HEK293 (cell line): ENCODE measurements around the gene HYDIN.

Experiments used
- CTCF ChIP-seq: fragments of 450-650 bp; formaldehyde crosslinking; IDR thresholded peaks from 2 replicates; pipeline ENCODE4 v1.5.1; 2016; ENCODE audit warnings: missing biosample characterization, missing genetic modification characterization
- FEZF1 ChIP-seq: fragments of 450-650 bp; formaldehyde crosslinking; IDR thresholded peaks from 2 replicates; pipeline ENCODE4 v1.5.1; 2016; ENCODE audit warnings: missing biosample characterization, missing genetic modification characterization
- GLI2 ChIP-seq: fragments of 450-650 bp; formaldehyde crosslinking; IDR thresholded peaks from 2 replicates; pipeline ENCODE4; 2017; ENCODE audit warnings: missing biosample characterization, missing genetic modification characterization, low read depth, borderline replicate concordance
- GLIS1 ChIP-seq: fragments of 450-650 bp; formaldehyde crosslinking; IDR thresholded peaks from 2 replicates; pipeline ENCODE4 v1.5.1; 2016; ENCODE audit warnings: missing biosample characterization, missing genetic modification characterization
- HOXC10 ChIP-seq: sonication (generic); formaldehyde crosslinking; IDR thresholded peaks from 2 replicates; pipeline ENCODE4 v1.8.1; 2023; ENCODE audit warnings: mild to moderate bottlenecking, missing genetic modification reagents
- KLF8 ChIP-seq: fragments of 450-650 bp; formaldehyde crosslinking; IDR thresholded peaks from 2 replicates; pipeline ENCODE4 v1.5.1; 2016; ENCODE audit warnings: missing biosample characterization, missing genetic modification characterization
- MEIS1 ChIP-seq: sonication (generic); formaldehyde crosslinking; IDR thresholded peaks from 2 replicates; pipeline ENCODE4 v1.8.1; 2022; ENCODE audit warnings: missing genetic modification reagents, mild to moderate bottlenecking, borderline replicate concordance
- PRDM1 ChIP-seq: fragments of 450-650 bp; formaldehyde crosslinking; IDR thresholded peaks from 2 replicates; pipeline ENCODE4; 2016; ENCODE audit warnings: missing biosample characterization, missing genetic modification characterization
- SCRT2 ChIP-seq: fragments of 450-650 bp; formaldehyde crosslinking; IDR thresholded peaks from 2 replicates; pipeline ENCODE4 v1.5.1; 2016; ENCODE audit warnings: missing biosample characterization, missing genetic modification characterization
- ZBTB48 ChIP-seq: fragments of 450-650 bp; formaldehyde crosslinking; IDR thresholded peaks from 2 replicates; pipeline ENCODE4 v1.5.1; 2016; ENCODE audit warnings: missing biosample characterization, missing genetic modification characterization
- ZBTB49 ChIP-seq: fragments of 450-650 bp; formaldehyde crosslinking; IDR thresholded peaks from 2 replicates; pipeline ENCODE4 v1.5.1; 2016; ENCODE audit warnings: missing biosample characterization, missing genetic modification characterization, low read depth
- ZNF114 ChIP-seq: fragments of 450-650 bp; formaldehyde crosslinking; IDR thresholded peaks from 2 replicates; pipeline ENCODE4 v1.5.0; 2017; ENCODE audit warnings: missing biosample characterization, missing genetic modification characterization
- ZNF138 ChIP-seq: fragments of 450-650 bp; formaldehyde crosslinking; IDR thresholded peaks from 2 replicates; pipeline ENCODE4 v1.5.1; 2016; ENCODE audit warnings: missing biosample characterization, missing genetic modification characterization, borderline replicate concordance
- ZNF174 ChIP-seq: fragments of 450-650 bp; formaldehyde crosslinking; IDR thresholded peaks from 2 replicates; pipeline ENCODE4 v1.5.0; 2017; ENCODE audit warnings: missing biosample characterization, mild to moderate bottlenecking, missing genetic modification characterization
- ZNF175 ChIP-seq: fragments of 450-650 bp; formaldehyde crosslinking; IDR thresholded peaks from 2 replicates; pipeline ENCODE4 v1.5.1; 2016; ENCODE audit warnings: missing biosample characterization, missing genetic modification characterization
- ZNF19 ChIP-seq: fragments of 450-650 bp; formaldehyde crosslinking; IDR thresholded peaks from 2 replicates; pipeline ENCODE4; 2016; ENCODE audit warnings: missing biosample characterization, missing genetic modification characterization, low read depth
- ZNF221 ChIP-seq: fragments of 450-650 bp; formaldehyde crosslinking; IDR thresholded peaks from 2 replicates; pipeline ENCODE4 v1.5.1; 2017; ENCODE audit warnings: missing biosample characterization, missing genetic modification characterization, borderline replicate concordance
- ZNF280D ChIP-seq: fragments of 450-650 bp; formaldehyde crosslinking; IDR thresholded peaks from 2 replicates; pipeline ENCODE4 v1.5.1; 2016; ENCODE audit warnings: missing biosample characterization, missing genetic modification characterization
- ZNF292 ChIP-seq: fragments of 450-650 bp; formaldehyde crosslinking; IDR thresholded peaks from 2 replicates; pipeline ENCODE4 v1.5.1; 2016; ENCODE audit warnings: low read depth, missing biosample characterization, missing genetic modification characterization, borderline replicate concordance
- ZNF335 ChIP-seq: fragments of 450-650 bp; formaldehyde crosslinking; conservative IDR thresholded peaks from 2 replicates; pipeline ENCODE4 v1.5.1; 2016; ENCODE audit warnings: missing biosample characterization, missing genetic modification characterization
- ZNF362 ChIP-seq: fragments of 450-650 bp; formaldehyde crosslinking; IDR thresholded peaks from 2 replicates; pipeline ENCODE4 v1.5.1; 2016; ENCODE audit warnings: missing biosample characterization, missing genetic modification characterization
- ZNF391 ChIP-seq: fragments of 450-650 bp; formaldehyde crosslinking; IDR thresholded peaks from 2 replicates; pipeline ENCODE4 v1.5.1; 2016; ENCODE audit warnings: low read depth, missing biosample characterization, missing genetic modification characterization, borderline replicate concordance
- ZNF423 ChIP-seq: fragments of 450-650 bp; formaldehyde crosslinking; IDR thresholded peaks from 2 replicates; pipeline ENCODE4 v1.5.1; 2016; ENCODE audit warnings: missing biosample characterization, missing genetic modification characterization
- ZNF510 ChIP-seq: fragments of 450-650 bp; formaldehyde crosslinking; IDR thresholded peaks from 2 replicates; pipeline ENCODE4 v1.5.1; 2018; ENCODE audit warnings: mild to moderate bottlenecking, missing genetic modification characterization, missing biosample characterization; ENCODE audit not compliant: insufficient replicate concordance
- ZNF544 ChIP-seq: fragments of 450-650 bp; formaldehyde crosslinking; IDR thresholded peaks from 2 replicates; pipeline ENCODE4 v1.5.0; 2017; ENCODE audit warnings: missing biosample characterization, missing genetic modification characterization
- ZNF585B ChIP-seq: fragments of 450-650 bp; formaldehyde crosslinking; IDR thresholded peaks from 2 replicates; pipeline ENCODE4 v1.5.1; 2016; ENCODE audit warnings: missing biosample characterization, missing genetic modification characterization
- ZNF623 ChIP-seq: fragments of 450-650 bp; formaldehyde crosslinking; IDR thresholded peaks from 2 replicates; pipeline ENCODE4 v1.5.1; 2016; ENCODE audit warnings: missing biosample characterization, missing genetic modification characterization
- ZNF626 ChIP-seq: fragments of 450-650 bp; sonication (Bioruptor Pico); formaldehyde crosslinking; IDR thresholded peaks from 2 replicates; pipeline ENCODE4 v1.5.1; 2018; ENCODE audit warnings: missing biosample characterization, missing genetic modification characterization, inconsistent platforms
- ZNF670 ChIP-seq: fragments of 450-650 bp; formaldehyde crosslinking; IDR thresholded peaks from 2 replicates; pipeline ENCODE4 v1.5.1; 2016; ENCODE audit warnings: missing biosample characterization, missing genetic modification characterization, low read depth
- ZNF677 ChIP-seq: fragments of 450-650 bp; IDR thresholded peaks from 2 replicates; pipeline ENCODE4 v1.5.0; 2018; ENCODE audit warnings: missing biosample characterization, mild to moderate bottlenecking, missing genetic modification characterization, moderate library complexity
- ZNF76 ChIP-seq: fragments of 450-650 bp; formaldehyde crosslinking; IDR thresholded peaks from 2 replicates; pipeline ENCODE4; 2016; ENCODE audit warnings: low read depth, missing biosample characterization, missing genetic modification characterization, borderline replicate concordance
- ZNF768 ChIP-seq: fragments of 450-650 bp; formaldehyde crosslinking; IDR thresholded peaks from 2 replicates; pipeline ENCODE4 v1.5.1; 2018; ENCODE audit warnings: missing biosample characterization, mild to moderate bottlenecking, missing genetic modification characterization
- ZNF785 ChIP-seq: fragments of 450-650 bp; formaldehyde crosslinking; IDR thresholded peaks from 2 replicates; pipeline ENCODE4 v1.5.1; 2016; ENCODE audit warnings: missing biosample characterization, missing genetic modification characterization
- ZSCAN30 ChIP-seq: fragments of 450-650 bp; IDR thresholded peaks from 2 replicates; pipeline ENCODE4 v1.5.1; 2018; ENCODE audit warnings: missing biosample characterization, mild to moderate bottlenecking, missing genetic modification characterization, moderate library complexity

HYDIN gene

GRCh38 chr16:70800781-70801480, 429.6 kb downstream of the HYDIN start, which contains the start of gene VAC14 (continued):
- no peak for TF ChIP-seq ZNF623 (tag by site-specific recombination)
- no peak for TF ChIP-seq GLIS1 (tag by site-specific recombination)
- TF ChIP-seq PRDM1 (tag by site-specific recombination), result 0 out of 2 replicates have a peak, but pooled peaks have one; percentile 17
- no peak for TF ChIP-seq ZBTB48
- TF ChIP-seq ZNF114 (tag by site-specific recombination), result no peak
- no peak for TF ChIP-seq ZNF677 (tag by site-specific recombination)
- no peak for TF ChIP-seq ZNF626
- no peak for TF ChIP-seq ZBTB49 (tag by site-specific recombination)
- TF ChIP-seq ZNF670 (tag by site-specific recombination), result no peak
- TF ChIP-seq ZNF19 (tag by site-specific recombination), result no peak
- no peak for TF ChIP-seq CTCF (tag by site-specific recombination)
- no peak for TF ChIP-seq ZNF785 (tag by site-specific recombination)
- TF ChIP-seq KLF8 (tag by site-specific recombination), result peak; percentile 85
- peak; percentile 97 for TF ChIP-seq SCRT2 (tag by site-specific recombination)
- TF ChIP-seq ZNF585B, result no peak
- no peak for TF ChIP-seq ZNF280D (tag by site-specific recombination)
- no peak for TF ChIP-seq ZNF391 (tag by site-specific recombination)
- TF ChIP-seq ZNF768 (tag by site-specific recombination), result no peak
- peak; percentile 84 for TF ChIP-seq ZNF335 (tag by site-specific recombination)
- peak; percentile 35; the same call in 1 of the 2 replicates for TF ChIP-seq ZSCAN30
- TF ChIP-seq ZNF76 (tag by site-specific recombination), result peak; percentile 41; the same call in 1 of the 2 replicates
- no peak for TF ChIP-seq FEZF1 (tag by site-specific recombination)
- no peak for TF ChIP-seq ZNF175 (tag by site-specific recombination)
- TF ChIP-seq ZNF174 (tag by site-specific recombination), result no peak
- no peak for TF ChIP-seq MEIS1
- no peak for TF ChIP-seq ZNF544
- no peak for TF ChIP-seq ZNF423 (tag by site-specific recombination)
- no peak for TF ChIP-seq ZNF292 (tag by site-specific recombination)
- TF ChIP-seq ZNF362 (tag by site-specific recombination), result no peak
- TF ChIP-seq HOXC10 (CRISPR knock-in tag), result no peak
- TF ChIP-seq GLI2 (tag by site-specific recombination), result no peak
- TF ChIP-seq ZNF138 (tag by site-specific recombination), result no peak
- TF ChIP-seq ZNF510 (tag by site-specific recombination), result no peak
- TF ChIP-seq ZNF221 (tag by site-specific recombination), result no peak
